ENCODE results near the gene OLFML2B.
"Not testable (repeated sequence)": the region's sequence is repeated elsewhere in the genome, so short reads cannot be mapped to it uniquely, and the experiment has no call there.

OLFML2B gene

GRCh38 chr1:162023547-162024501, at the start of gene OLFML2B:
Gene OLFML2B, minus strand, starts transcription at chr1:162023869. Its CDS starts 439 bp downstream, at chr1:162023430.
- DNase-seq = peak; percentile 65

GRCh38 chr1:162072740-162073139, 49.1 kb upstream of the OLFML2B start:
- no peak for DNase-seq

GRCh38 chr1:162070825-162071224, 47.2 kb upstream of the OLFML2B start:
- DNase-seq = no peak

GRCh38 chr1:162070094-162070748, 46.6 kb upstream of the OLFML2B start:
- peak; percentile 15 for DNase-seq

- DNase-seq = peak; percentile 79
Observed at GRCh38 chr1:162069334-162070093, 45.8 kb upstream of the OLFML2B start, which contains the start of gene NOS1AP. Gene NOS1AP, plus strand, starts transcription at chr1:162069691. Its CDS starts 487 bp downstream, at chr1:162070178.

GRCh38 chr1:162068301-162068700, 44.6 kb upstream of the OLFML2B start:
- no peak for DNase-seq

- DNase-seq = no peak
Observed at GRCh38 chr1:162067466-162067865, 43.8 kb upstream of the OLFML2B start.

DNA sequence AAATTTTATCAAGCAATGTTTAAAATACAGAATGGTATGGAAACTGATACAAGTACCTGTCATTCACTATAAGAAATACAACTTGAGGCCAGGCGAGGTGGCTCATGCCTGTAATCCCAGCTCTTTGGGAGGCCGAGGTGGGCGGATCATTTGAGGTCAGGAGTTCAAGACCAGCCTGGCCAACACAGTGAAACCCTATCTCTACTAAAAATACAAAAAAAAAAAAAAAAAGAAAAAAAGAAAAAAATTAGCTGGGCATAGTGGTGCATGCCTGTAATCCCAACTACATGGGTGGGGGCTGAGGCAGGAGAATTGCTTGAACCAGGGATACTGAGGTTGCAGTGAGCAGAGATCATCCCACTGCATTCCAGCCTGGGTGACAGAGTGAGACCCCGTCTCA, 43.2 kb upstream of the OLFML2B start:
- not testable (repeated sequence) for DNase-seq

DNA sequence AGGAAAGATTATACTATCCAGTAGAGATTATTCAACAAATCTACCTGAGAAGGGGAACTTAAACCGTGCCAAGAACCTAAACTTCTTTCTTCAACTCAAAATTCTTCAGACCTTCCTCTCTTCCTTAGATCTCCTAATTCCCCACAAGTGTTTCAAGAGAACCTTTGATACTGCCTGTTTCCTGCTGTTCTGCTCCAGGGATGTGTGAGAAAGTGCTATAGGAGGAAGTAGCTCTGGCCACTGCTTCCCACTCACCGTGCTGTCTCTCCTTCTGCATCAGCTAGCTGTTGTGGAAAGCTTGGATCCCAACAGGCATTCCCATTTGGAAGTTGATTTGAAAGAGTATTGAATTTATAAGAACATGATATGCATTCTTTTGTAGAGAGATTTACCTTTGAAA, 41.3 kb upstream of the OLFML2B start:
- no peak for DNase-seq

DNA sequence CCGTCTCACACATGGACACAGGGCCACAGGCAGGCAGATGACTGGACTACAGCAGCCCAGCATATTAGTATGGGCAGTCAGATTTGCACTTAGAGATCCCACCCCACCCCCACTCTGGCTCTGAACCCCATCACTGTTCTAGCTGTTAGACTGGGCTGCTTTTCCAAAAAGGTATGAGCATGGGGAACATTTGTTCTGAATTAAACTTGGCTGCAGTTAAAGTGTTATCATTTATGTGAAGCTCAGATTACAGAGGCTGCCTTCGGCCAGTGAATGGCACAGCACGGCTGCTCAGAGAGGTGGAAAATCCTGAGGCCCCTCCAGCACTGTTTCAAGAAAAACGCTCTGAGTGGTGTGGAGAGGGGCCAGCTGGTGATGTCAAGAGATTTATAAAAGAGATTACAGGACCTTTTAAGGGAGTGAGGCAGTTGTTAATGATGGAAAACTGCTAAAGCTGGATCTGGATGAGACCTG, 38.9 kb upstream of the OLFML2B start:
- DNase-seq = no peak

DNA sequence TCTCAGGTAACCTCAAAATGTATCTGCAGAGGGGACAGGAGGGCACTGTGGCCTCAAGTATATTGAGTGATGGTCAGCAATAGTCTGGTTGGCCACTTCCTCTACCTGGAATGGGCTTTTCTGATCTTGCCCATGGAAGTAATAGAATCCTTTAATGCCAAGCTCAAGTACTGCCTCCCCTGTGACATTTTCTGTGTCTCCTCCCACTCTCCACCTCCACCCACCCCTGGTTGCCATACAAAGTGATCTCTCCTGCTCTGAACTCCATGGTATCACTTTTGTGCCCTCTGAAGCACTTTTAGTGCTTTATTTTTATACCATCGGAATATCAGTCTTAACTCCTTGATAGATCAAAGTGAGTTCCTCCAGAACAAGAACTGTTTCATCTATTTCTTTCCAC, 36.6 kb upstream of the OLFML2B start:
- no peak for DNase-seq

- no peak for DNase-seq
Observed at GRCh38 chr1:162059721-162060120, 36.1 kb upstream of the OLFML2B start.

DNA sequence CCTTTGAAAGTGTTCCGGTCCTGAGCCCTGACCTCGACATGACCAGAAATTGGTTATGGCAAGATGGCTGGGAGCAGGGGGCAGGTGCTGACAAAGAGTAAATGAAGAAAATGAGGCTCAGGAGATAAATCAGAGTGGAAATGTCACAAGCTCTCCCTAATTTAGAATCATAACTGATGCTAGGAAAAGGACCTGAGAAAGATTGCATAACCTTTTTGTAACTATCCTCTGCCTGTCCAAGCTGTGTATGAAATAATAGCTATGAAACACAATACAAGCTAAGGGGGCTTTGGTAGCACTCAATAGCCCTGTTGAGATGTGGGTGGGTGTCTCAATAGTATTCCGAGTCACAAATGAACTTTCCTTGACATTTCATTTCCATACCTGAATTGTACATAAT, 32.9 kb upstream of the OLFML2B start:
- DNase-seq = no peak

DNA sequence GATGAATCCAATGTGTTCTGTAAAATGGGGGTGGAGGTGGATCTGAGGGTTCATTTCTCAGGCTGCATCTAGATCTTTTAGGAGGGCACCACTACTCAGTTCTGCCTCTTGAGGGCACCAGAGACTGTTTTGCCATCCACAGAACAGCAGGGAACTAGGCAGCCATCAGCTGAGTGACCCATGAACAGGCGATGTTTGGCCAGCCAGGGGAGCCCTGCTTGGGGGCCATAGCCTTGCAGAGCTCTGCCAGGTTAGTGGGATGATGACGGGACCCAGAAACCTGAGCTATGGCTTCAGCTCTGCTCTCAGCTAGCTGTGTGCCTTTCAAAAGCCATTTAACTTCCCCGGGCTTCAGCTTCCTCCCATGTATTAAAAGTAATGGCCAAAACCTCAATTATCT, 32.4 kb upstream of the OLFML2B start:
- peak; percentile 43 for DNase-seq

- no peak for DNase-seq
Observed at GRCh38 chr1:162055062-162055461, 31.4 kb upstream of the OLFML2B start.

GRCh38 chr1:162053949-162054348, 30.3 kb upstream of the OLFML2B start:
- not testable (repeated sequence) for DNase-seq

GRCh38 chr1:162046921-162047320, 23.3 kb upstream of the OLFML2B start:
- no peak for DNase-seq

GRCh38 chr1:162042361-162042760, 18.7 kb upstream of the OLFML2B start:
- no peak for DNase-seq

- no peak for DNase-seq
Observed at GRCh38 chr1:162040657-162041056, 17.0 kb upstream of the OLFML2B start.

- DNase-seq = no peak
Observed at GRCh38 chr1:162040001-162040400, 16.3 kb upstream of the OLFML2B start.

GRCh38 chr1:162038624-162039023, 15.0 kb upstream of the OLFML2B start:
- DNase-seq = no peak

DNA sequence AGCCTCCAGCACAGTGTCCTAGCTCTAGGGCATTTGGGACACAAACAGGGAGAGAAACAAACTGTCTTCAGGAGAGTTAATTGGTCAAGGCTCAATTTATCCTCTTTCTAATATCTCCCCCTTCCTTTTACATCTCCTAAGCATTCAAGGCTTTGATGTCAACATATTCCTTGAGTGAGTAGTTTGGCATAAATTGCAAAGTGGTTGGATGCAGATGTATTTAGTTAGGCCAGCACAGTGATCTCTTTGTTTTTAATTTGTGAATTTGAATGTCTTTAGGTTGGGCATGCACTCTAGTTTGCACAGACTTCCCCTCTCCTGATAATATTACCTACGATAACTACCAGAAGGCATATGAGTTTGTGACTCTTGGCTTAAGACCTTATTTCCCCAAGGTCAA, 12.5 kb upstream of the OLFML2B start:
- no peak for DNase-seq

DNA sequence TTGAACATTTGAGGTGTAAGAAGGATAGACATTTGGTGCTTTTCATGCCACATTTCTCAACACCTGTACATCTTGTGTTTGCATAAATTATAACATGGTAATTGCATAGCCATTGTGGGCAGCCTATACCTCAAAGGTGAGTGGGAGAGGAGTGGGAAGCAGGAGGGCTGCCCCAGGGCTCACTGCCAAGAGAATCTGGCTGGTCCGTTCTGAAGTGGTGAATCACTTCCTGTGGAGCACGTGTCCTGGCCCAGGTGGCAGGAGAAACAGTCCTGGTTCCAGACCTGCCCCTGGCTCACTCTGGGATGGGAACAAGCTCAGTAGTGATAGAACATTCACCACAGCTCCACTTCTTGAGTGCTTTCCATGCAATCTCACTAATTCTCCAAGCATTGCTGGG, 11.6 kb upstream of the OLFML2B start:
- DNase-seq = no peak

All from CD4-positive, alpha-beta T cell treated with Interleukin-6 for 4 hours (primary cell).